Ishikawa (cell line): ENCODE results near the gene ZFP92.

Experiments used
- CEBPB ChIP-seq: IDR thresholded peaks from 2 replicates; pipeline ENCODE4 v1.6.1; 2012
- CREB1 ChIP-seq: IDR thresholded peaks from 2 replicates; pipeline ENCODE4 v1.6.1; 2012; ENCODE audit warnings: low read depth
- EGR1 ChIP-seq: IDR thresholded peaks from 2 replicates; pipeline ENCODE4 v1.6.1; 2012
- EP300 ChIP-seq: IDR thresholded peaks from 2 replicates; pipeline ENCODE4 v1.6.1; 2012; ENCODE audit warnings: borderline replicate concordance
- FOXM1 ChIP-seq: IDR thresholded peaks from 2 replicates; pipeline ENCODE4 v1.6.1; 2012; ENCODE audit warnings: low read depth, borderline replicate concordance
- MAX ChIP-seq: IDR thresholded peaks from 2 replicates; pipeline ENCODE4 v1.6.1; 2012
- NFIC ChIP-seq: IDR thresholded peaks from 2 replicates; pipeline ENCODE4 v1.6.1; 2012
- RAD21 ChIP-seq: IDR thresholded peaks from 2 replicates; pipeline ENCODE4 v1.6.1; 2012; ENCODE audit warnings: low read depth
- REST ChIP-seq: IDR thresholded peaks from 2 replicates; pipeline ENCODE4 v1.6.1; 2012; ENCODE audit warnings: low read depth, mild to moderate bottlenecking
- TAF1 ChIP-seq: IDR thresholded peaks from 2 replicates; pipeline ENCODE4 v1.6.1; 2012; ENCODE audit warnings: low read depth, mild to moderate bottlenecking
- TCF12 ChIP-seq: IDR thresholded peaks from 2 replicates; pipeline ENCODE4 v1.6.1; 2012; ENCODE audit warnings: low read depth
- TEAD4 ChIP-seq: IDR thresholded peaks from 2 replicates; pipeline ENCODE4 v1.6.1; 2012
- USF1 ChIP-seq: IDR thresholded peaks from 2 replicates; pipeline ENCODE4 v1.6.1; 2012
- YY1 ChIP-seq: IDR thresholded peaks from 2 replicates; pipeline ENCODE4 v1.6.1; 2012; ENCODE audit warnings: low read depth
- ZBTB7A ChIP-seq: IDR thresholded peaks from 2 replicates; pipeline ENCODE4 v1.6.1; 2012; ENCODE audit warnings: low read depth

Gene ZFP92

GRCh38 chrX:153411988-153412574 is 809 bp downstream of the ZFP92 start:
- TF ChIP-seq TEAD4 (peak; percentile 35; the same call in 1 of the 2 replicates), NFIC (peak; percentile 42; the same call in 1 of the 2 replicates), TAF1 (no peak), EP300 (peak; percentile 54; the same call in 1 of the 2 replicates), EGR1 (no peak), CREB1 (no peak), REST (no peak), ZBTB7A (no peak; the same call in 1 of the 2 replicates), YY1 (no peak), TCF12 (peak; percentile 35; the same call in 1 of the 2 replicates)

- TF ChIP-seq MAX, result no peak
- no peak for TF ChIP-seq FOXM1
- no peak for TF ChIP-seq USF1
- no peak for TF ChIP-seq EGR1
- no peak for TF ChIP-seq EP300
- TF ChIP-seq ZBTB7A, result no peak
- no peak for TF ChIP-seq TAF1
- no peak for TF ChIP-seq NFIC
- TF ChIP-seq RAD21, result no peak
- no peak for TF ChIP-seq REST
- no peak for TF ChIP-seq YY1
- no peak for TF ChIP-seq CREB1
- no peak for TF ChIP-seq TEAD4
- no peak for TF ChIP-seq CEBPB
- TF ChIP-seq TCF12, result no peak
Observed at GRCh38 chrX:153412746-153413720, 1.8 kb downstream of the ZFP92 start.

GRCh38 chrX:153413731-153414130 is 2.5 kb downstream of the ZFP92 start:
- TF ChIP-seq CEBPB, result no peak
- TF ChIP-seq YY1, result no peak
- no peak for TF ChIP-seq NFIC
- TF ChIP-seq USF1, result no peak

GRCh38 chrX:153414856-153415510 is 3.7 kb downstream of the ZFP92 start:
- TF ChIP-seq REST, result no peak
- TF ChIP-seq EP300, result no peak
- no peak for TF ChIP-seq EGR1
- no peak for TF ChIP-seq TAF1
